Ovary (tissue), 3 donors: ENCODE data around the gene ASMTL.

Source experiments
- EP300 ChIP-seq: sonication (generic); formaldehyde crosslinking; IDR thresholded peaks from one replicate; pipeline ENCODE4 v1.6.1; 2017; ENCODE audit warnings: antibody characterized with exemption
- POLR2A ChIP-seq: fragments of 450-650 bp; IDR thresholded peaks from one replicate; pipeline ENCODE4 v1.6.1; 2017; ENCODE audit warnings: antibody characterized with exemption, mild to moderate bottlenecking, moderate library complexity
- TF ChIP-seq, protein P1 (sequence below), 3 donors: fragments of 450-650 bp in 2 of 3; fragments of 200-600 bp in 1 of 3; IDR thresholded peaks; one replicate each; pipeline versions ENCODE4 v1.5.1 to v1.8.0; 2016 to 2022; ENCODE audit warnings: antibody characterized with exemption in 3 of 3, mild to moderate bottlenecking in 1 of 3
- donor health status: DM: no; HTN: no; CAD: no.

DNA sequence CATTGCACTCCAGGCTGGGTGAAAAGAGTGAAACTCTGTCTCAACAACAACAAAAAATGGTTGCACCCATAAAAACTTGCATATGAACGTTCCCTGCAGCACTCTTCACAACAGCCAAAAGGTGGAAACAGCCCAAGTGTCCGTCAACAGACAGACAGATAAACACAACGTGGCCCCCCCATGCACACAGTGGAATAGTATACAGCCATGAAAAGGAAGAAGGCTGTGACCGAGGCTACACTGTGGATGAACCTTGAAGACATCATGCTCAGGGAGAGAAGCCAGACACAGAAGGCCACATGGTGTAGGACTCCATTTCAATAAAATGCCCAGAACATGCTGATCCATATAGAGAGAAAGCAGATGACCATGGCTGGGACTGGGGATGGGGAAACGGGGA lies 33.5 kb upstream of the ASMTL start:
- TF ChIP-seq, protein P1, sequence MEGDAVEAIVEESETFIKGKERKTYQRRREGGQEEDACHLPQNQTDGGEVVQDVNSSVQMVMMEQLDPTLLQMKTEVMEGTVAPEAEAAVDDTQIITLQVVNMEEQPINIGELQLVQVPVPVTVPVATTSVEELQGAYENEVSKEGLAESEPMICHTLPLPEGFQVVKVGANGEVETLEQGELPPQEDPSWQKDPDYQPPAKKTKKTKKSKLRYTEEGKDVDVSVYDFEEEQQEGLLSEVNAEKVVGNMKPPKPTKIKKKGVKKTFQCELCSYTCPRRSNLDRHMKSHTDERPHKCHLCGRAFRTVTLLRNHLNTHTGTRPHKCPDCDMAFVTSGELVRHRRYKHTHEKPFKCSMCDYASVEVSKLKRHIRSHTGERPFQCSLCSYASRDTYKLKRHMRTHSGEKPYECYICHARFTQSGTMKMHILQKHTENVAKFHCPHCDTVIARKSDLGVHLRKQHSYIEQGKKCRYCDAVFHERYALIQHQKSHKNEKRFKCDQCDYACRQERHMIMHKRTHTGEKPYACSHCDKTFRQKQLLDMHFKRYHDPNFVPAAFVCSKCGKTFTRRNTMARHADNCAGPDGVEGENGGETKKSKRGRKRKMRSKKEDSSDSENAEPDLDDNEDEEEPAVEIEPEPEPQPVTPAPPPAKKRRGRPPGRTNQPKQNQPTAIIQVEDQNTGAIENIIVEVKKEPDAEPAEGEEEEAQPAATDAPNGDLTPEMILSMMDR (IDR thresholded peaks at IDR 0.05): no peak
- TF ChIP-seq POLR2A: no peak
- TF ChIP-seq EP300: no peak
